ENCODE measurements around the gene SLC2A13.

DNA sequence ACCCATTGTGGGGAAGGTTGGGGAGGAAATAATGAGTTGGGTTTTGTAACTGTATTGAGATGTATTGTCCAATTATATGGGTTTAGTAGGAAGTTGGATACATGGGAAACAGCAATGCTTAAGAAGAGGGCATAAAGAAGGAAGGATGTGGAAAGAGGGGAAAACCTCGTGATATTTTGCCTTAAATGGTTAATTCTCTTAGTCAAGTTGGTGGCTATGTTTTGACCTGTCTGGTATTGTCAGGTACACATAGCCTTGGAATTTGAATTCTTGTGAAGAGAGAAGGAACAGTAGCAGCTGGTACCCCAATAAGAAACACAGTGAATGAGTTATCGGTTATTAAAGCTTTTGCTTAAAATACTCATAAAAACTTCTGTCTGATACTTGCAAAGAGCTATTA is 32.6 kb upstream of the SLC2A13 start:
- TF ChIP-seq POLR2A (IDR thresholded peaks at IDR 0.05), result no peak
- TF ChIP-seq CTCF (IDR thresholded peaks at IDR 0.05), result no peak

Measured in testis (tissue), 2 donors.